GM18861 (cell line): ENCODE measurements around the gene RABGGTA.

Experiments
- ATAC-seq: cut with Tn5 transposase; IDR thresholded peaks from one replicate; pipeline ENCODE4 v1.9.1; 2021; ENCODE audit not compliant: unreplicated experiment

Gene RABGGTA

GRCh38 chr14:24304019-24304387, 32.6 kb upstream of the RABGGTA start:
- no peak for ATAC-seq

GRCh38 chr14:24300326-24300980, 29.1 kb upstream of the RABGGTA start:
- ATAC-seq: no peak

GRCh38 chr14:24299255-24300191, 28.1 kb upstream of the RABGGTA start, which contains the start of the genes DHRS1 and NOP9:
Gene DHRS1, minus strand, starts transcription at chr14:24299780. Its CDS starts 674 bp downstream, at chr14:24299106.
Gene NOP9, plus strand, starts transcription at chr14:24299850. Its CDS starts 105 bp downstream, at chr14:24299955.
- ATAC-seq: peak; percentile 55

DNA sequence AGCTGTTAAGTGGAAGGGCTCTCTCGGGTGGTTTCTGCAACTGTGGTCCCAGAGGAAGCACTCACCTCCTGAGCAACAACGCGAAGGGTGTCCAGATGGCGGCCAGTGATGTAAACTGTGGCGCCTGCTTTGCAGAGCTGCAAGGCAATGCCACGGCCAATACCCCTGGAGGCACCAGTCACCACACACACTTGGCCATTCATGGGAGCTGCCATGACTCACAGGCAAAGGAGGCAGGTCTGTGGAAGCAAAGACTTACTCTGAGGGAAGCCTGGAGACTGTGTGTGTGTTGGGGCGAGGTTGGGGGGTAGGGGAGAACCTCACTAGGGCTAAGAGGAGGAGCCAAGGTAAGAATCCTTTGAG, 27.5 kb upstream of the RABGGTA start:
- no peak for ATAC-seq

DNA sequence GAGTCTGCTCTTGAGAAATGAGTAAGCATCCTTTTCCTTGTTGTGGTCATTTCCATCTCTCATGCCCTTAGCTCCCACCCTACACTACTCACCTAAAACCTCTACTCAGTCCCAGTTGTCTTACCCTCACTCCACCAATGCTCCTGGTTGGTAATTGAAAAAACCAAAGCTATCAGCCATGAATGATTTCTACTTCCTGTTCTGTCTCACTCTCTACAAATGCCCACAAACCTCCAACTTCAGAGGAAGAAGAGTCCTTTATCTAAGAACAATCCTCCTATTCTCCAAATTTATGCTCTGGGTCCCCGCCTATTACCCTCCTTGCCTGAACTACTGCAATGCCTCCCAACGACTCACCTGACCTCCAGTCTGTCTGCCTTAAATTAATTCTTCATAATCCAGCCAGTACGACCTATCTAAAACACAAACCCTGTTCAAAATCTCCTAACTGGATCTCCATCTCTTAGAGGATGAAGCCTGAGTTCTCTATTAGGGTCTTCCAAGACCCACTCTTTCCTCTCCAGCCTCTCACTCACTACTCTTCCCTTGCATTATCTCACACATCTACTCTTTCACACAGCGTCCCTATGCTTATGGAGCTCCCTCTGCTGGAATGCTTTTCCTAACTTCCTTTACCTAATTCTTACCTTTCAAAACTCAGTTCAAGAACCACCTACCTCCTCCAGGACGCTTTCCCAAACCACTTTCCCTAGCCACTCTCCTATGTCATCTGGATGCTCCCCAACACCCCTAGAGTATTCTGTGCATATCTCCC, 26.0 kb upstream of the RABGGTA start:
- peak; percentile 15 for ATAC-seq

DNA sequence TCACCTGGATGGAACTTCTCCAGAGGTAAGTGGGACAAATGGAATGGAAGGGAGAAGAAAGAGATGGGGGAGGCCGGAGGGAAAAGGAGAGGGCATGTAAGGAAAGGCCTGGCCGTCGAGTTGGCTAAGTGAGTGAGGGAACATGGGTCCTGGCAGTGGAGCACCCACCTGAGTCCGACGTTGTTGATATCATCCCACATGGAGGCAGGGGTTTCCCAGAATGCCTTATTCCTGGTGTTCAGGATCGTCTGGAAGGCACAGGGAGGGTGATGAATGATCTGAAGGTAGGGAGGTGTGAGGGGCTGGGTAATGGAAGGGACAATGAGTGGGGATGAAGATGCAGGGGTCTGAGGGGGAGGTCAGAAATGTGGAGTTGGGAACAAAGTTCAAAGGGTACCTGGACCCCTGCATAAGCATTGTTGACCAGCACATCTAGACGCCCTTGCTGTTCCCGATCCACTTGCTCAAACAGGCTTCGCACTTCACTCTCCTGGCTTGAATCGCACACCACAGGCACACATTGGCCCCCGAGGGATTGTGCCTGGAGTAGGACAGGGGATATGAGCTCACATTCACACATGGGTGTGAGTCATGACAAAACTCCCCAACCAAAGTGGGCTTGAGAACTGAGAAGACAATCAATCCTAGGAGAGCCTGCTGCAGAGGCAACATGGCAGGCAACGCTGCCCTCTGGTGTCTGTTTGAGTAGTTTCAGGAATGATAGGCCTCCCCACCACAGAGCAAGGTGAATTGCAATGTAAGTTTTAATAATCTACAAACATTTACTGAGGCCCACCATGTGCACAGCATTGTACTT, 25.2 kb upstream of the RABGGTA start:
- peak; percentile 60 for ATAC-seq

- ATAC-seq: no peak
Observed at GRCh38 chr14:24293525-24293924, 22.1 kb upstream of the RABGGTA start.

DNA sequence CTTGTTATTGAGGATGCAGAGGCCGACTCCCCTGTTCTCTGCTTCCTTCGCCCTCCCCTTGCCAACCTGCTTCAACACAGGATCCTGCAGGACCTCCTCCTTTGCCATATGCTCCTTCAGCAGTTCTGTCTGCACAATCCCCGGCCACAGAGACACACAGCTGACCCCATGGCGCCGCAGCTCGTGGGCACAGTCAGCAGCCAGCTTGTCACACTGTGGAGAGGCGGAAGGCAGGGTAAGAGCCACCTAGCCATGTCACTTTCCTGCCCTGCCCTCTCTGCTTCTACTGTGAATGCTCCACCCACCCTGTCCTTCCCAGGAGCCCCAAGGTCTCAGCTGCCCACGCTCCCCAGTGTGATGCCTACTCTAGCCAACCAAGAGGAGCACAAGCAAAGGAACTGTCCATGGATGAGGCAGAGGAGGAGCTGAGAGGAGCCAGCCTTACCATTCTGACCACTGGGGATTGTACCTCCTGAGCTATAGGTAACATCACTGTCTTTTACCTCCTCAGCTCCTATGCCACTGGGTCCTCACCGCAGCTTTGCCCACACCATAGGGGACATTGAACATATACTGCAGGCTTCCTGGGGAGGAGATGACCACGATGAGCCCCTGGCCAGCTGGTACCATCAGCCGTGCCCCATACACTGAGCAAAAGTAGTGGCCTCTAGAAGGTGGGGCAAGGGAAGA, 20.9 kb upstream of the RABGGTA start:
- ATAC-seq: no peak

GRCh38 chr14:24291446-24292117, 20.2 kb upstream of the RABGGTA start:
- ATAC-seq: no peak

DNA sequence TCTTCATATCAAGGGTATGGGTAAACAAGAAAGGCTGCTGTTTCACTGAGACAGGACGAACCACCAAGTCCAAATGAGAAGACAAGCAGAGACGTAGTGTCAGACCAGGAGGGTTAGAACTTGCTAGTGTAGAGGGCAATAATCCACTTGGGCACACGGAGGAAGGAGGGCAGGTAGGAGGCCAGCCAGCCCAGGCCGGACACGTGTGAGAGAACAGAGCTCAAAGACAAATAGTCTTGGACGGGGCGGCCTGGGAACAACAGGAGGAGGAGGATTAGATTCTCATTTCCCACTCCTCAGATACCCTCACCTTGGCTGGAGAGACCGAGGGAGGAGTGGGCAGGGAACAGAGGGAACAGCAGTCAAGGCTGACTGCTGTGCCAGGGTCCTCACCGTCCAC, 19.3 kb upstream of the RABGGTA start:
- ATAC-seq: no peak

DNA sequence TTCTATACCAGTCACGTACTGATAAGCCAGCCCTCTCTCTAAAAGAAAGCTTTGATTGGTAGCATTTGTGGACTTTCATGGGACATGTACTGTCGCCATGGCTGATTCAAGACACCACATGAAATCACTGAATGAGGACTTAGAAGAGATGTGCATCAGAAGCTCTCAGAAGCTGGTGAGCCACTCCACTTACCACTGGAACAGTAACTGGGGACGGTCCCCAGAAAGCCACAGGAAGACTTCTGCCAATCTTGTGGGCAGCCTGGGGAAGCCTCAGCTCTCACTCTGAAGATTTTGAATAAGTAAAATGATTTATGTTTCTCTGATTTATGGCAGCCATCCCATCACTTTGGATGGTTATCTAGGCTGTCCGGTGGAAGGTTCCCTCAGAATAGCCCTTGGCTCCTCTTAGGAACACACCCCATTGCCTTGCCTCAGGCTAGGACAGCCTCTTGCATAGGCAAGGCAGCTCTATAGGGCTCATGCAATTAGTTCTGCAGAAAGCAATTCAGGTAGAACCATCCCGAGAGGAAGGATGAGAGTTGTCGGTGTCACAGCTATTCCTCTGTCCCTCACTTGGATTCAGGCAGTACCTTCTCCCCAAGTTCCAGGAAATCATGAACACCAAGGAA, 18.4 kb upstream of the RABGGTA start:
- ATAC-seq: peak; percentile 83

- ATAC-seq: no peak
Observed at GRCh38 chr14:24286996-24287395, 15.6 kb upstream of the RABGGTA start.

DNA sequence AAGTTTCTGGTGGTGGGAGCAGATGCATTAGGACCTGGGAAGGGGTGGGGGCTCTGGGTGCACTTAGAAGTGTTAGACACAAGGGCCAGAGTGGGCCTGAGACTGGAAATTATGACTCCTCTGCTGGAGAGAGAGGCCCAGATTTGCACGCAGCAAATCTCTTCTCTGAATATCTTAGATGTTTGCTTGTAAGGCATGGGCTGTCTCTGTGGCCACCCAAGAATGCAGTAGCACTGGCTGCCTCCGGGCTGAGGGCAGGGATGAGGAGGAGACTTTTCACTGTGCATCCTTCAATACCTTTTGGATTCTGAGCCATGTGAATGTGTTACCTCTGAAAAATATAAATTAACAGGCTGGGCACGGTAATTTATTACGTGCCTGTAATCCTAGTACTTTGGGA, 14.0 kb upstream of the RABGGTA start:
- no peak for ATAC-seq

DNA sequence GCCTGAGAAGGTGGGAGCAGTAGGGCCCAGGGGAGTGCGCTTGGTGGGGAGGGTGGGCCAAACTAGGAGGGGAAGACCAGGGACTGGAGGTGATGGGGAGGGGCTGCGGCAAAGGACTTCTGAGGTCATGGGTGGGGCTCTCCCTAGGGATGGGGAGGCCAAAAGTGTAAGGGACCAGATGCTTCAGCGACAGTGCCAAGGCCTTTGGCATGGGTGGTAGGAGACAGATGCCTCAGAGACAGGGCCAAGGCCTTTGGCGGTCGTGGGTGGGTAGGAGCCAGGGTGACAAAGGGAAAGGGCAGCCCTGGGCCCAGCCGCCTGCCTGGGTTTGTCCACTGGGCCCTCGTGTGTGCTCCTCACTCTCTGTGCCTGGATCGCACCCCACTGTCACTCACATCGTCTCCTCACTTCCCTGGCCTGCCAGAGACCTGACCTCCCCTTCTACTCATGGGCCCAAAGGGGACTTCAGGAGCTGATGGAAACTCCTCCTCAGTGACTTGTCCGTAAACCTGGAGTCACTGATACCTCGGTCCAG, 13.2 kb upstream of the RABGGTA start:
- no peak for ATAC-seq

GRCh38 chr14:24283796-24284460, 12.5 kb upstream of the RABGGTA start:
- no peak for ATAC-seq

GRCh38 chr14:24282736-24283135, 11.3 kb upstream of the RABGGTA start:
- no peak for ATAC-seq

GRCh38 chr14:24281636-24282035, 10.2 kb upstream of the RABGGTA start:
- ATAC-seq: no peak

GRCh38 chr14:24280797-24281460, 9.5 kb upstream of the RABGGTA start:
- ATAC-seq: no peak
